GM10266 (cell line): ENCODE measurements around the gene KRTAP5-1.
"Not testable (repeated sequence)": the region's sequence is repeated elsewhere in the genome, so short reads cannot be mapped to it uniquely, and the experiment has no call there.

ENCODE experiments used
- DNase-seq: peaks from one replicate; pipeline ENCODE4 v3.0.0; 2012; ENCODE audit errors: extremely low spot score
- CTCF ChIP-seq: IDR thresholded peaks from 2 replicates; pipeline ENCODE4 v1.5.1; 2012; ENCODE audit warnings: mild to moderate bottlenecking, low read depth; ENCODE audit not compliant: control insufficient read depth, insufficient read depth; ENCODE audit errors: missing control alignments

The KRTAP5-1 gene

GRCh38 chr11:1608363-1608762 lies 23.3 kb upstream of the KRTAP5-1 start, which contains the start of gene KRTAP5-3:
Gene KRTAP5-3 (minus strand): TSS chr11:1608463. CDS start chr11:1608385, 78 bp downstream.
- no peak for DNase-seq
- TF ChIP-seq CTCF, result no peak

- not testable (repeated sequence) for DNase-seq
Measured at GRCh38 chr11:1607901-1608300, 22.8 kb upstream of the KRTAP5-1 start.

DNA sequence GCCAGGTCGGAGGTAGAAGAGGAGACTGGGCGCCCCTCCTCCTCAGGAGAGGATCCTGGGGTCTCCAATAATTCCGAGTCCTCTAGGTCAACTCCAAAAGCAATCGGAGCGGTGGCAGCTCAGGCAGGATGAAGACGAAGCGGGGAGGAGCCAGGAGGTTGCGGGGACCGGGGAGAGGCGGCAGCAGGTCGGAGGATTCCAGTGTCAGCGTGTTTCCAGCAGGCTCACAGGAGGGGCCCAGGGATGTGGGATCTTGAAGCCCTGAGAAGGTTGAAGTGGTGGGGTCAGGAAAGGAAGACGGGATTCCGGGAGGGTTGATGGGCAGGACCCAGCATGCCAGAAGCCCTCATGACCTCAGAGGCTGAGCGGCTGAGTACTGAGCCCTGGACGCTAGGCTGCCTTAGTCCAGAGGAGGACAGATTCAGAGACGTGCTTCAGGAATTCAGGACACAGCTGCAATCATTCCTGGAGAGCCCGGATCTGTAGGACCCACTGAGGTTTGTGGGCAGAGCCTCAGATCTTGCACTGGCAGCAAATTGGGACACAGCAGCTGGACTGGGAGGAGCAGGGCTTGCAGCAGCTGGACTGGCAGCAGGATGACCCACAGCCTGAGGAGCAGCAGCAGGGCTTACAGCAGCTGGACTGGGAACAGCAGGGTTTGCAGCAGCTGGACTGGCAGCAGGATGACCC lies 22.2 kb upstream of the KRTAP5-1 start:
- not testable (repeated sequence) for DNase-seq

- peak; percentile 77 for DNase-seq
Measured at GRCh38 chr11:1605923-1606322, 20.8 kb upstream of the KRTAP5-1 start.

- no peak for DNase-seq
- TF ChIP-seq CTCF, result no peak
Measured at GRCh38 chr11:1604711-1605110, 19.6 kb upstream of the KRTAP5-1 start.

DNA sequence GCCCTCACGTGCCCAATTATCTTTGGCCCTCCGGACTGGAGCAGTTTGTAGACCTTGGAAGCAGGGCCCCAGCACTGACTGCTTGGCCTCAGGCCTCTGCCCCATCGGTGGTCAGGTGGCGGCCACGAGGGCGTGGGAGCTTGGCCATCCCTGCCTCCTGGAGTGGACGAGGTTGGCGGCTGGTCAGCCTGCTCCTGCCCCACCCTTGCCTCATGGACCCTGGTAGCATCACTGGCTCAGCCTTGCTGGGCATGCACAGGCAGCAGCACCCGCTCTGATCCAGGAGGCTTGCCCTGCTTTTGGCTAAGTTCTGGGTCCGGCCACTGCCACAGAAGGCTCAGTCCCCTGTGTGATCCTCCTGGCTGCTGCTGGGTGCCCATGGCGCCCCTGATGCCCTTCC lies 19.1 kb upstream of the KRTAP5-1 start:
- DNase-seq, result no peak
- TF ChIP-seq CTCF, result no peak

- no peak for TF ChIP-seq CTCF
- no peak for DNase-seq
Measured at GRCh38 chr11:1603629-1604028, 18.5 kb upstream of the KRTAP5-1 start.

DNA sequence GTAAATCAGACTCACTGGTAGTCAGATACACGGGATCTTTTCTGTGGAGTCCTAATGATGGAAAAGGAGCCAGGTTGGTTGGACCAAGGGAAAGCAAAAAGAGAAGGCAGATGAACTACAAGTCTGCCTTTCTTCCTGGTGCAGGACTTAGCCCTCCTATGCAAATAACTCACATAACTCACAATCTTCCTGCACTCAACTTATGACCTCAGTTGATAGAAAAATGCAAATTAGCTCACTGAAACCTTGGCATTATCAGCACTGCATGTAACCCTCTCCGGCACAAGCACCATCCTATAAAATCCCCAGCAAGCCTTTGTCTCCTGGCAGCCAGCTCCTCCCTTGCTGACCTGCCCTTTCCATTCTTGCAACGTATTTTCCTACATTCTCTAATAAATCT lies 16.6 kb upstream of the KRTAP5-1 start:
- not testable (repeated sequence) for DNase-seq

DNA sequence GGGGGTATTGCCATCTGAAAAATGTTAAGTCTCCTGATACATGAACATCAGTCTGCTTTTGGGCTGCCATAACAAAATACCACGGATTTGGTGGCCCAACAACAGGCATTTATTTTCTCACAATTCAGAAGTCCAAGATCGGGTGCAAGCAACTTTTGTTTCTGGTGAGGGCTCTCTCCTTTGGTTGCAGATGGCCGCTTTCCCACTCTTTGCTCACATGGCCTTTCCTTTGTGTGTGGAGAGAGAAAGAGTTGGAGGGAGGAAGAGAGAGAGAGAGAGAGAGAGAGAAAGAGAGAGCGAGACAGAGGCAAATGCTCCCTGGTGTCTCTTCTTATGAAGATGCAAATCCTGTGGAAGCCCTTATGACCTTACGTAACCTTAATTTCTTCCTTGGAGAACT lies 15.5 kb upstream of the KRTAP5-1 start:
- DNase-seq, result no peak
- TF ChIP-seq CTCF, result no peak
